Breast epithelium (tissue), 3 donors: ENCODE data around the gene SPTBN1.
A peak's percentile ranks its signal among the peaks of the same experiment; 100 is the strongest.

ENCODE experiments used
- POLR2AphosphoS5 ChIP-seq, 3 donors: sonication (generic); formaldehyde crosslinking; IDR thresholded peaks; one replicate each; pipeline ENCODE4 v1.6.1; 2017; ENCODE audit warnings: antibody characterized with exemption in 3 of 3
- TF ChIP-seq, protein P1 (sequence below), 3 donors: fragments of 450-650 bp; IDR thresholded peaks; one replicate each; pipeline ENCODE4 v1.5.1; 2016 to 2017; ENCODE audit warnings: antibody characterized with exemption in 3 of 3, mild to moderate bottlenecking in 3 of 3, moderate library complexity in 3 of 3

DNA sequence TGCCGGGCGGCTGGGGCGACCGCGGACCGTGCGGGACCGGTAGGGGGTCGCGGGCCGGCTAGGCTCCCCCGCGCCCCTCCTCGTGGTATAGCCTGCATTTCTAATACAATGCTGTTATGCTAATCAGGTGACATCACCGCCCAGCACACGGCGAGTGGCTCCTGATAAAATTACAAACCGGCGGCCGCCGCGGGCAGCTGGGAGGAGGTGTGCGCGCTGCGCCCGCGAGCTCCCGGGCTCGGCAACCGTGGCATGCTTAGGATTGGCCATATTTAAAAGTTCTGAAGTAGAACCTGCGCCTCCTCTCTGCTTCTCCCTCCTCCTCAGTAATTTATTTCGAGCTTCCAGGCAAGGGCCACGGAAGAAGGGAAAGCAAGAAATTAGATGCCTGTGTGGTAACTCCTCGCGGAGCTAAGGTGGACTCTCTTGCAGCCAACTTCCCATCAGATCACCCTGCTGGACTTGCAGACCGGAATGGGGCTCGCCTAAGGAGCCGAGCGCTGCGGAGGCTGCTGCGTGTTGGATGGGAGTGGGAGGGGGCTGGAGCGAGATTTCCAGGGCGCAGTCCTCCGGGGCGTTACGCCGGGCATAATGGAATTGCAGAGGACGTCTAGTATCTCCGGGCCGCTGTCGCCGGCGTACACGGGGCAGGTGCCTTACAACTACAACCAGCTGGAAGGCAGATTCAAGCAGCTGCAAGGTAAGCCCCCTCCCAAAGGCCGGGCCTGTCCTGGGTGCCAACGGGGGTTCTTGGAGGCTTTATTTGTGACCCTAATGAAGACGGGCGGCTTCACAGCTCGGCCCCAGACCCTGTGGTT, 102.3 kb downstream of the SPTBN1 start:
- TF ChIP-seq, protein P1, sequence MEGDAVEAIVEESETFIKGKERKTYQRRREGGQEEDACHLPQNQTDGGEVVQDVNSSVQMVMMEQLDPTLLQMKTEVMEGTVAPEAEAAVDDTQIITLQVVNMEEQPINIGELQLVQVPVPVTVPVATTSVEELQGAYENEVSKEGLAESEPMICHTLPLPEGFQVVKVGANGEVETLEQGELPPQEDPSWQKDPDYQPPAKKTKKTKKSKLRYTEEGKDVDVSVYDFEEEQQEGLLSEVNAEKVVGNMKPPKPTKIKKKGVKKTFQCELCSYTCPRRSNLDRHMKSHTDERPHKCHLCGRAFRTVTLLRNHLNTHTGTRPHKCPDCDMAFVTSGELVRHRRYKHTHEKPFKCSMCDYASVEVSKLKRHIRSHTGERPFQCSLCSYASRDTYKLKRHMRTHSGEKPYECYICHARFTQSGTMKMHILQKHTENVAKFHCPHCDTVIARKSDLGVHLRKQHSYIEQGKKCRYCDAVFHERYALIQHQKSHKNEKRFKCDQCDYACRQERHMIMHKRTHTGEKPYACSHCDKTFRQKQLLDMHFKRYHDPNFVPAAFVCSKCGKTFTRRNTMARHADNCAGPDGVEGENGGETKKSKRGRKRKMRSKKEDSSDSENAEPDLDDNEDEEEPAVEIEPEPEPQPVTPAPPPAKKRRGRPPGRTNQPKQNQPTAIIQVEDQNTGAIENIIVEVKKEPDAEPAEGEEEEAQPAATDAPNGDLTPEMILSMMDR (IDR thresholded peaks at IDR 0.05): no peak
- peak in 1 of 3 donors; percentile 39 for TF ChIP-seq POLR2AphosphoS5 (IDR thresholded peaks at IDR 0.05)
